Adrenal gland (tissue), 12 donors: Measurements from ENCODE around the gene ABCA13. TPM values are rescaled to one million over a fixed set of nuclear protein-coding genes. Genes with fewer than 3 reads are reported as not detected.
A peak's percentile ranks its signal among the peaks of the same experiment; 100 is the strongest.

Experiments
- DNase-seq, 7 donors: peaks; one replicate each; pipeline ENCODE4 v3.0.0-alpha.2; 2019 to 2020
- H3K27ac ChIP-seq, 5 donors: fragments of 200-600 bp; sonication (generic) in 4 of 5; 1 replicate in 3 of 5; 2 replicates in 2 of 5; pipeline versions ENCODE4 v1.5.1 to v1.8.0; 2016 to 2020; ENCODE audit warnings: mild to moderate bottlenecking in 1 of 5
- H3K27me3 ChIP-seq: fragments of 200-600 bp; 2 replicates; pipeline ENCODE4 v1.8.0; 2021
- H3K36me3 ChIP-seq, 2 donors: fragments of 200-600 bp; replicated peaks in 1 of 2; 1 replicate in 1 of 2; 2 replicates in 1 of 2; pipeline versions ENCODE4 v1.5.1 to v1.8.0; 2018 to 2022
- H3K4me1 ChIP-seq, 2 donors: fragments of 200-600 bp; replicated peaks in 1 of 2; 1 replicate in 1 of 2; 2 replicates in 1 of 2; pipeline versions ENCODE4 v1.5.1 to v1.8.0; 2018 to 2021
- H3K4me3 ChIP-seq, 4 donors: fragments of 200-600 bp; sonication (generic) in 3 of 4; one replicate each; pipeline ENCODE4 v1.5.1; 2016 to 2018
- H3K9me3 ChIP-seq, 3 donors: fragments of 200-600 bp; sonication (generic) in 1 of 3; replicated peaks in 1 of 3; 1 replicate in 2 of 3; 2 replicates in 1 of 3; pipeline versions ENCODE4 v1.5.1 to v1.8.0; 2016 to 2021
- POLR2A ChIP-seq, 2 donors: fragments of 450-650 bp; IDR thresholded peaks; one replicate each; pipeline ENCODE4 v1.6.1; 2017; ENCODE audit warnings: antibody characterized with exemption in 2 of 2, mild to moderate bottlenecking in 2 of 2, moderate library complexity in 1 of 2
- WGBS, 4 donors: extraction: QIAGEN DNeasy Blood & Tissue Kit in 2 of 4; methylation state at CpG; one replicate each; pipeline versions ENCODE4 v1.1.5 to v1.1.7; 2013 to 2017; 5-methylcytosine and 5-hydroxymethylcytosine counted together
- intact Hi-C, 2 donors: fragments of 100-400 bp; cut with DNase I; formaldehyde crosslinking; loops; one replicate each; pipeline versions ENCODE4 v1.14.1 to v1.15.0; 2022 to 2023
- polyA plus RNA-seq, 3 donors: library from polyadenylated mRNA; stranded (reverse); fragments of 200-250 nt in 2 of 3; fragments of 350-450 nt in 1 of 3; fragmentation: Illumina TruSeq in 1 of 3; extraction: RNeasy Lipid Tissue Mini Kit (QIAGEN cat#74804) in 1 of 3; gene quantifications; one replicate each; pipeline ENCODE4 v1.2.3, GENCODE V29; 2013 to 2014
- total RNA-seq, 9 donors: library from RNA; depleted of rRNA in 4 of 9; stranded (reverse); fragments of >200 nt in 4 of 9; fragments of 120-200 nt in 1 of 9; fragmentation: NEBNext Ultra II Directional in 1 of 9; extraction: Animal tissue kit (Norgen Biotek cat#: 25700) in 1 of 9; gene quantifications; one replicate each; pipeline versions ENCODE4 v1.1.0 to v1.2.4, GENCODE V29; 2013 to 2023
- TF ChIP-seq, protein P1 (sequence below), 6 experiments: fragments of 450-650 bp in 4 of 6; fragments of 200-600 bp in 2 of 6; sonication (generic) in 1 of 6; IDR thresholded peaks; 1 replicate in 5 of 6; 2 replicates in 1 of 6; pipeline versions ENCODE4 v1.5.1 to v1.8.0; 2016 to 2021; ENCODE audit warnings: antibody characterized with exemption in 6 of 6, mild to moderate bottlenecking in 2 of 6, moderate library complexity in 1 of 6
- donor health status: healthy with polysubstance abuse.
- donor health status: Bipolar disorder and iron deficiency.
- donor health status: DM: yes; HTN: yes; CAD: no.
- donor health status: DM: no; HTN: no; CAD: no.
- donor health status: DM: no; HTN: no; CAD: no.
- donor health status: DM: yes; HTN: yes; CAD: no.

ABCA13 gene
- total and polyA plus RNA-seq, 12 donors: 0.03 to 0.94 (median 0.09) TPM; not detected in 4

DNA sequence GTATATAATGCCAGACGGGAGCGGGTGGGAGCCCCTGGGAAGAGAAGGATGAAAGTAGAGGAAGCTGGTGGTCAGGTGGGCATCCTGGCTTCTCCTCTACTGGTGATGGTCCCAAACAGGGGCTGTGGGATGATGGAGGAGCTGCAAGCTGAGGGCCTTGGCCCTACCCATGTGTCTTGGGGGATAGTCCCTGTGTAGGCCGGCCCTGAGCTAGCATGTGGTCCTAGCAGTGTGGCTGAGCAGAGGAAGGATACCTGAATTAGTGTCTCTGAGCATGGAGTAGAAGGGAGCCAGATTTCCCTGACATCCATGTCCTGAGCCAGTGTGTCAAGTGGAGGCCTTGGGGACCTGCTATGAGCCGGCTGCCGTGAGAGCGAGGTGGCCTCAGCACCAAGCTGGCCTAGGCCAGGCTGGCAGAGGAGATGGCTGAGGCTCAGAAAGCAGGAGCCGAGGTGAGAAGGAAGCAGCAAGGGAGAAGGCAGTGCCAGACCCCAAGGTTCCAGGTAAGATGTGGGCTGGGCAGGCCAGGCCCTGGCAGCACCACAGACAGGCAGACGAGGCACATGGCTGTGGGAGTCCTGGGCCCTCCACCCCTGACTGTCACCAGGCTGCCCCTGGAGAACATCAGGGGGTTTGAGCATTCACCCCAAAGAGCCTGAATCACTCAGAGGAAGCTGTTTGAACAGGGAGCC is 150.2 kb downstream of the ABCA13 start:
- H3K9me3 ChIP-seq: peaks cover 0 to 8% (median 0%) of the 10 kb centered on the region in 3 donors
- 91 to 93% (median 92%) methylated on average over 7 to 8 of the region's 8 CpGs for WGBS, 4 donors
- no peaks in the 10 kb centered on the region for H3K27me3 ChIP-seq
- TF ChIP-seq, protein P1, sequence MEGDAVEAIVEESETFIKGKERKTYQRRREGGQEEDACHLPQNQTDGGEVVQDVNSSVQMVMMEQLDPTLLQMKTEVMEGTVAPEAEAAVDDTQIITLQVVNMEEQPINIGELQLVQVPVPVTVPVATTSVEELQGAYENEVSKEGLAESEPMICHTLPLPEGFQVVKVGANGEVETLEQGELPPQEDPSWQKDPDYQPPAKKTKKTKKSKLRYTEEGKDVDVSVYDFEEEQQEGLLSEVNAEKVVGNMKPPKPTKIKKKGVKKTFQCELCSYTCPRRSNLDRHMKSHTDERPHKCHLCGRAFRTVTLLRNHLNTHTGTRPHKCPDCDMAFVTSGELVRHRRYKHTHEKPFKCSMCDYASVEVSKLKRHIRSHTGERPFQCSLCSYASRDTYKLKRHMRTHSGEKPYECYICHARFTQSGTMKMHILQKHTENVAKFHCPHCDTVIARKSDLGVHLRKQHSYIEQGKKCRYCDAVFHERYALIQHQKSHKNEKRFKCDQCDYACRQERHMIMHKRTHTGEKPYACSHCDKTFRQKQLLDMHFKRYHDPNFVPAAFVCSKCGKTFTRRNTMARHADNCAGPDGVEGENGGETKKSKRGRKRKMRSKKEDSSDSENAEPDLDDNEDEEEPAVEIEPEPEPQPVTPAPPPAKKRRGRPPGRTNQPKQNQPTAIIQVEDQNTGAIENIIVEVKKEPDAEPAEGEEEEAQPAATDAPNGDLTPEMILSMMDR (IDR thresholded peaks at IDR 0.05): no peak
- TF ChIP-seq POLR2A (IDR thresholded peaks at IDR 0.05): no peak
- DNase-seq: no peak
- H3K4me3 ChIP-seq: no peak overlapping the region
- no peaks in the 10 kb centered on the region for H3K36me3 ChIP-seq
- no peaks in the 10 kb centered on the region for H3K4me1 ChIP-seq
- intact Hi-C loops: no loop called here
- H3K27ac ChIP-seq: no peak overlapping the region

DNA sequence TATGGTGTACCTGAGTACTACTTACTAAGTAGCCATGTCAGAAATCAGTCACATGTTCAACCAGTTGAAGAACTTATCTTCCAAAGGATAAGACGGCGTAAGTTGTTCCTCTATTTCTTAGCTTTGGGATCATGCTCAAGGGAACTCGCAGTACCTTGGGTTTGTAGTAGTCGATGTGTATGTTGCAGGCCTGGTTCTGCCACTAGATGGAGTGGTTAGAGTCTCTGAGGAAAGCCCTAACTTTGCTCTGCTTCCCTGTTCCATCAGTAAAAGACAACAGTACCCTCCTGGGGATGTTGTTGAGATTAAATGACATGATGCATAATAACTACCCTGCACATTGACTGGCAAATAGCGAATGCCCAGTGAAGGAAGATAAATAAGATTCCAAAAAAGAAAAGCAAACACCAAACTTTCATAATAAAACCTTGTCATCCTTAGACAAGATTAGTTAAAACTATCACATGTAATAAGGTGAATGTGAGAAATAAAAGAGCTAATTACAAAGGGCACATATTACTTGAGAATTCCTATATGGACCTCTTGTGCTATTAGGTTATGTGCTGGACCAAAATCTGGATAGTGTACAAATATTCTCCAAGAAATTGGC is 165.9 kb downstream of the ABCA13 start:
- Histone ChIP-seq H3K4me3 (no peak overlapping the region), H3K27ac (no peak overlapping the region), H3K36me3 (no peaks in the 10 kb centered on the region), H3K9me3 (no peaks in the 10 kb centered on the region), H3K4me1 (no peaks in the 10 kb centered on the region), H3K27me3 (no peaks in the 10 kb centered on the region)
- intact Hi-C loops: no loop called here
- DNase-seq: peak in 2 of 7 donors; percentile 9 to 24
- TF ChIP-seq POLR2A (IDR thresholded peaks at IDR 0.05): no peak
- TF ChIP-seq, protein P1 (IDR thresholded peaks at IDR 0.05): peak in 5 of 6 experiments; percentile 12 to 44 (median 39)
- WGBS, 4 donors: 56 to 67% (median 63%) methylated on average over 5 of the region's 5 CpGs

DNA sequence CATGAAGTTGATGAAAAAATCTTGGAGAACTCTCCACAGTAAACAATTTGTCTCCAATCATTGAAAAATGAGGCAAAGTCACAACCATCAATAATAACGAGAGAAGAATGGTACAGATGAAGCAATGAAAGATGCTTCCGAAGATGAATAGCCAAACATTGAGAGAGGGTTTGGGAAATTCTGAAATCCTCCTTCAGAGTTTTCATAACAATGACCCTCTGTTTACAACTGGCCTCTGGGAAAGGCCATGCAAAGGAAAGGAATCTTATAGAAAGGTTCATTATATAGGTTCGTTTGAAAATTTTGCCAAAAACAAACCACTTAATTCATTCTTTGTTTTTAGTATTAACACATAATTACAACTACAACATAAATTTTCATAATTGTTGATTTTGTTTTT is 166.5 kb downstream of the ABCA13 start:
- no peak for DNase-seq
- TF ChIP-seq POLR2A (IDR thresholded peaks at IDR 0.05): no peak
- TF ChIP-seq, protein P1 (IDR thresholded peaks at IDR 0.05): no peak
- intact Hi-C loops: no loop called here
- WGBS, 4 donors: 57 to 72% (median 64%) methylated on average over 3 of the region's 3 CpGs
- H3K27me3 ChIP-seq: no peaks in the 10 kb centered on the region
- H3K4me3 ChIP-seq: no peak overlapping the region
- no peaks in the 10 kb centered on the region for H3K4me1 ChIP-seq
- H3K27ac ChIP-seq: no peak overlapping the region
- no peaks in the 10 kb centered on the region for H3K9me3 ChIP-seq
- H3K36me3 ChIP-seq: no peaks in the 10 kb centered on the region

DNA sequence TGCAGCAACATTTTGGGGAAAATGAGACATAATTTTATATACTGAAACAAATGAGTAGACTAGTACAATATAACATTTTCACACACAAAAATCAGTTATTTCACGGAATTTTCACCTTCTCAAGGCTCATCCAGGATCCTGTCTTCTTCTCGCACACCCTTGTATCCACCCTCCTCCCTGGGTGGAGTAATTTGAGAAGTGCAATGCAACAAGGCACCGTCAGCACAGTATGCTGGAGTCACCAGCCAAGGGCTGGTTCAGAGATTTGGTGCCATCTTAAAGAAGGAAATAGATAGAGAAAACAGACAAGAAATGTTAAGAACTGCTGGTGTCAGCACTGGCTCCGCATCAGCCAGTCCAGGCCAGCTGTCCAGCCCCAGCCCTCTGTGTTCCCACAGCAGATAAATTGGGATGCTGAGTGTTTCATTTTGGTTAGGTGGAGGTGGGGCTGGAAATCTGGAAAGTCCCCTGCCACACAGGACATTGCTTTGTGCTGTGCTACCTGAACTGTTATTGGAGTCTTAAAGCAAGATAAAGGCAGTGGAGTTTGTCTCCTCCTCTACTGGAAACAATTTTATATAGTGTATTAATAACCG is 176.1 kb downstream of the ABCA13 start:
- no peaks in the 10 kb centered on the region for H3K9me3 ChIP-seq
- no peaks in the 10 kb centered on the region for H3K27me3 ChIP-seq
- no peaks in the 10 kb centered on the region for H3K4me1 ChIP-seq
- TF ChIP-seq, protein P1 (IDR thresholded peaks at IDR 0.05): no peak
- no peak for TF ChIP-seq POLR2A (IDR thresholded peaks at IDR 0.05)
- DNase-seq: no peak
- intact Hi-C loops: no loop called here
- H3K27ac ChIP-seq: no peak overlapping the region
- H3K4me3 ChIP-seq: no peak overlapping the region
- H3K36me3 ChIP-seq: no peaks in the 10 kb centered on the region
- 76 to 84% (median 80%) methylated on average over 5 of the region's 5 CpGs for WGBS, 4 donors
